Stimulated activated CD8-positive, alpha-beta memory T cell treated with anti-CD3 and anti-CD28 coated beads, Interleukin-15, amount 100 ng/mL, for 24 hours (primary cell): Measurements from ENCODE around the gene KIAA2012.

Experiments
- DNase-seq: peaks from one replicate; pipeline ENCODE4 v3.0.0-alpha.2; 2020; ENCODE audit warnings: low read depth

KIAA2012 gene

DNA sequence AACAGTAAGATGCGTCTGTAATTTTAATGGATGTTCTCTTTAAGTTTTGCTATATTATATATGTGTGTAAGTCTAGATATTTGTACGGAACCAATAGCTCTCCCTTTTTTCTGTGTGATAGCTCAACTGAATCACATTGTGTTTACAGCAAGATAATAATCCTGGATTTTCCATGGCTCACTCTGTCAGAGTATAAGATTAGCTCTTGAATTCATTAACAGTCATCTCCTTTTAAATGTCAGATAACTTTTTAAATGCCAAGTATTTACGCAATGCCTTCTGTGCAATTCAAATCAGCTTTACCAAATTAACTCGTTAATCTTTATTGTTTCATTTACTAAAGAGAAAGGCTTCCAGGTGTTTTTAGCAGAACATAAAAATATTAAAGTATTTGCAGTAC lies 76.9 kb downstream of the KIAA2012 start:
- DNase-seq: no peak

DNA sequence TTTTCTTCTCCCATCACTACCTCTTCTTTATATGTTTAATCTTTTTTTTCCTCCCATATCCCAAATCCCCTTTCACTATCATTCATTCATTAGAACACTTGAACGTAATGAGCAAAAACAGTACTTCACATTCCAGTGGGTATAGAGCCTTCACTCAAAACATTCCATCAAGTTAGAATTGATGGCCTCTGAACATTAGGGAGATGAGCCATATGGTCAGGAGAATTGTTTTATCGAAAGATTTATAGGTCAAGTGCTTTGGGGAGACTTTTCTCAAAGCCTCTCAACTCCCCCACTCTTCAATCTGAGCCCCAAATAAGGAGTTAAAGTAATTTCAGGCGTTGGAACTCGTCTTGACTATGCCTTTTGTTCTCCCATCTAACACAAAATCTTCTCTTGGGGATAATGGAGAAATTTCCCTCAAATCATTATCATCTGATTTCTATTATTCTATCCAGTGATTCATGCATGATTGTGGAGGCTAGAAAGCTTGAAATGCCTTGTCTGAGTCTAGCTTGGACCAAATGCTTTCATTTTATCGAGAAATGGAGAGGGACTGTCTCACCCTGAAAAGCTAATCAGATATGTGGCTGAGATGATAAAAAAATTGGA lies 79.2 kb downstream of the KIAA2012 start:
- DNase-seq: no peak

DNA sequence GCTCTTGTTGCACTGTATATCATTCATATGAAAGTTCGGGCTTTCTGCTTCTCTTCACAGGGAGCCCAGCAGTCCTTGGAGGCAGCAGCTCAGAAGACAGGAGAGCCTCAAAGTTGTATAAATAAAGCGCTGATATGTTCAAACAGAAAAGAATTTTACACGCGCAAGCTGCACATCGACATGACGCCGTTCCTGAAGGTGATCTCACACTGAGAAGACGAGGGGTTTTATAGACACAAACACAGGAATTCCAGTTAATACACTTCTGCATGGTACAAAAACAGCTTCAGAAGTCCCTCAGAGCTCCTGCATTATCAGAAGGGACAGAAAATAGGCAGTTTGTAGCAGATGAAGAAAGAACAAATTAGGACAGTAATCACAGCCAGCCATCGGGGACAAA lies 81.6 kb downstream of the KIAA2012 start:
- no peak for DNase-seq

DNA sequence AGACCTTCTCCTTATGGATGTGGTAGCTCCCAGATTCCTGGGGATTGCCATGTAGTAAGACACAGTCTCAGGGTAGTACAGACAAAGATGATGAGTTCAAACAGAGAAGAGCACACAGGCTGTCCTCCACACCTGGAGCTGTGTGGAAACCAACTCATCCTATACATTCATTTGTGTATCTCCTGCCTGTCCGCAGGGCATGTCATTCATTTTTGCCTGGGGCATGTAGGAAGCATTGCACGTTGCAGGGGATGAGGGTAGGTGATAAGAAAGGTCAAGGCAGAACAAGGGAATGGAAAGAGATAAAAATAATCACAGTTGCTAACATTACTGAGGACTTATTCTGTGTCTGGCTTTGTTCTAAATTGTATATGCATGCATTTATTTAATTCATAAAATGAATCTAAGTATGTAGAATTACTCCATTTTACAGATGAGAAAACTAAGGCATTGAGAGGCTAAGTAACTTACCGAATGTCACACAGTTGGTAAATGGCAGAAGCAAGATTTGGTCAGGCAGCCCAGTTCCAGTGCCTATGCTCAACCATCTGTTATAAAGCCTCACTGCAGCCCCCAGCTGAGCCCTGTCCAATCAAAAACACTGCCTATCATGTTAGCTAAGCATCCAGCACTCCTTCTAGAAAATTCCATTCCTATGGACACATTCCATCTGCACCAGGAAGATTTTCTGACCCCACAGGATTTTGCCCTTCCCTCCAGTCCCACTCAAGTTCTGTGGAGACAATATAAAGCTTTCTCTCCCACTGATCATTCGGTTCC lies 84.3 kb downstream of the KIAA2012 start:
- DNase-seq: no peak

DNA sequence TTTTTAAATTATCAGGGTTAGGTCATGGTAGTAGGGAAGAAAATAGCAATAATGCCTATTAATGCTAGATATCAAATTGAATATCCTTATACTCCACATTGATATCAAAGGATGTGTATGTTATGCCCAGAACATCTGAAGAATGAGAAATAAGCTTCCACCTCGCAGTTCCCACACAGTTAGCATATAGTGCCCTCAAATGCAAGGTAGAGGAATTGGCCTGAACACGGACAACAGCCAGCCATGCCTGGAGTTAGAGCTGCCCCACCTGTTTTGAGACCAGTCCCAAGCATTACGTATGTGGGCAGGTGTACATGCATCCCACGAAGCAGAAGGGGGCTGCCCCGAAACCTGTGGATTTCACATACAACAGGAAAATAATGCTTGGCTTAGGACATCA lies 85.7 kb downstream of the KIAA2012 start:
- DNase-seq: no peak

DNA sequence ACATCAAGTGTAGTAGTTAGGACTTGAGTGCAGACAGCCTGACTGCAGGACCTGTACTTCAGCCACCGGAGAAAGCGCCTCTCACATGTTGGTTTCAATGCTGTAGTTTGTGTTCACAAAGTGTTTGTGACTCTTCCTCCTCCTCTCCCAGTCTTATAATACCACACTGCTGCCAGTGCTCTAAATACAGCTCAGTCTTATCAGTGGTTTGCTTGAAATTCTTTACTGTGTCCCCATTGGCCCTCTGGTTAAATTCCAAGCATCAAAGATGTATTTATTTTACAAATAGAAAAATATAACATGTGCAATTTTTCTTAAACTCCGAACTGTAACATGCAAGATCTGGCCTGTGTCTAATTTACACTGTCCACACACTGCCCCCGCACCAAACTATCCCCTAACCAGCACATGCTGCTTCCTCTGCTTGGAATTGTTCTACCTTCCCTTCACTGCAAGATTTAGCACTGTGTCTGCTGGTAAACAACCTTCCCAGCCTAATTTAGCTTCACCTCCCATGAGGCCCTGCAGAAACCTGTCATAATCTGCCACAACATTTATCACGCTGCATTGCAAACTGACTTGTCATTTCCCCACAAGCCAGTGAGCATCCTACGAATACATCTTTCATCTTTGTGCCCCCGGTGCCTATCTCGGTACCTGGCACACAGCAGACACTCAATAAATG lies 88.2 kb downstream of the KIAA2012 start:
- DNase-seq: no peak

DNA sequence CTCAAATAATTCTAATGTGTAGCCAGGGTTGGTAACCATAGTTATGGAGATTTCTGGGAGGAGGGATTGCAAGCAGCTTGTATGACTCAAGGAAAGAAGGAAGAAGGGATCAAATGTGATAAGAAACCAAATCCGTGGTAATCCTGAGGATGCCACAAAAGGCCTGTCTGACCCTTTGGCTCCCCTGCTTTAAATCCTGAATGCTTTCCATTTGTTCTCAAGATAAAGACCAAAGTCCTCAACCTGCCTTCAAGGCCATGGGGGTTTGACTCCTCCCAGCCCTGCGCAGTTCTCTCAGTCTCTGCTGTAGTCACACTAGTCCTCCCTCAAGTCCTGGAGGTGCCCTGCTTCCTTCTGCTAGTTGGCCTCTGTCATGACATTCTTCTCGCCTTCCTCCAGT lies 91.4 kb downstream of the KIAA2012 start:
- no peak for DNase-seq

DNA sequence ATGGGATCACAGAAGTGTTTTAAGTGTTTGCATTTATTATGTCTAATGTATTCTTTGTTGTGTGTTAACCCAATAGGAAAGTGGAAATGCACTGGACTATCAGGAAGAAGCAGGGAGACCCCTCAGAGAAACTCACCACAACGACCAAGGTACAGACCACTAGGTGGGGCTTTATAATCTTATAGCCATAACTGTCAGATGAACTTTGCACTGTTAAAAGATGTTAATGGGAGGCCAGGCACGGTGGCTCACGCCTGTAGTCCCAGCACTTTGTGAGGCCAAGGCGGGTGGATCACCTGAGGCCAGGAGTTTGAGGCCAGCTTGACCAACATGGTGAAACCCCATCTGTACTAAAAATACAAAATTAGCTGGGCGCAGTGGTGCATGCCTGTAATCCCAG lies 92.2 kb downstream of the KIAA2012 start:
- DNase-seq: no peak

DNA sequence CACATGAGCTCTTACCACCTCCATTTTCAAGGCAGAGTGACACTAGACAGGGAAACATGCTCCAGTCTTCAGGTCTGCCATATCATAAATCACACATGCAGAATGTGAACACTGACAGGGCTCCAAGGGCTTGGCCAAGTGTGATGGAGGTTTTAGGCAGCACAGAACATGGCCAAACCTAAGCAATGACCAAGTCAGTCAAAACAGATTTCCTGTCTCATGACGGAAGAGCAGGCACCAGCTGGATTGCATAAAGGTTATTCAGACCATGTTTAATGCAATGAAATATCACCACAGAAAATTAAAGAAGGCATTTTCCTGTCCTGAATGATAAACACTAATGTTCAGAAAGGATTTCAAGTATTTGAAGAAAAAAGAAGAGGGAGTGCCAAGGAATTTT lies 92.9 kb downstream of the KIAA2012 start:
- no peak for DNase-seq

DNA sequence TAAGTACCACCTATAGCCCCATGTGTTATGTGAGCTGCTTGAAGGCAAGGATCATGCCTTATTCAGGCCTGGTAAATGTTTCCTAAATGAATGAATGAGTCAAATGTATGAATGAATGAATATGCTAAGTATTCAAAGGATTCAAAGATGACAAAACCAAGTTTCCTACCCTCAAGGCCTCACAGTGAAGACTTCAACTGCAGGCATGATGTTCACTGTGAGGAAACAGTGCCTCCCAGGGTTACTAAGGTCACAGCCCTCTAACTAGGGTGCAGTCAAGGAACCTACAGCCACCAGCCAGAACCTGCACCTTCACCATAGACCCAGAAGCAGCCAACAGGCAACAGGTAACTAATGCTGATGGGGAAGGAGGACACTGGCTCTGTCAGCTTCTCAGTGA lies 96.1 kb downstream of the KIAA2012 start:
- no peak for DNase-seq

DNA sequence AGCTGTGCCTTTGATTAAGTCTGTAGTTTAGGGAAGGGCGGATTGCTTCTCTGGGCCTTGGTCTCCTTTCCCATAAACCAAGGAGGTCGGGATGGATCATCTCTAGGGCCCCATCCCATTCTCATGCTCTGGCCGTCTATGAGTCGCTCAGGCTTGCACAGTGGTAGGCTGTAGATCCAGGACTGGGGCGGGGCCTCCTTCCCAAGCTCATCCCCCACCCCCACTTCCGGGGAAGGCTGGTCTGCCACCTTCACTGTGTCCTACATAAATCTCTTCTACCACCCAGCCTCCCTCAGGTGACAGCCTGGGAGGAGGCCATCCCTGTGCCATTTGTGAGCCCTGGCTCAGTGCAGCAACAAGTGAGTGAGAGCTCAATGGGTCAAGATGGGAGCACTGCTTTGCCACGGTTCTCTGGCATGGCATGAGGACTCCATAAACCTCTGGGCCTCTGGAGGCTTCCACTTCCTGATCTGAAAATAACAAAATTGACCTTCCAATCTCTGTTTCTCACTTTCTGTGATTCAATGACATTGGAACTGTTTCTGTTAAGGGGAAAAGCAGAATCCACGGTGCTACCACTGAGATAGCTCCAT lies 96.9 kb downstream of the KIAA2012 start:
- no peak for DNase-seq

DNA sequence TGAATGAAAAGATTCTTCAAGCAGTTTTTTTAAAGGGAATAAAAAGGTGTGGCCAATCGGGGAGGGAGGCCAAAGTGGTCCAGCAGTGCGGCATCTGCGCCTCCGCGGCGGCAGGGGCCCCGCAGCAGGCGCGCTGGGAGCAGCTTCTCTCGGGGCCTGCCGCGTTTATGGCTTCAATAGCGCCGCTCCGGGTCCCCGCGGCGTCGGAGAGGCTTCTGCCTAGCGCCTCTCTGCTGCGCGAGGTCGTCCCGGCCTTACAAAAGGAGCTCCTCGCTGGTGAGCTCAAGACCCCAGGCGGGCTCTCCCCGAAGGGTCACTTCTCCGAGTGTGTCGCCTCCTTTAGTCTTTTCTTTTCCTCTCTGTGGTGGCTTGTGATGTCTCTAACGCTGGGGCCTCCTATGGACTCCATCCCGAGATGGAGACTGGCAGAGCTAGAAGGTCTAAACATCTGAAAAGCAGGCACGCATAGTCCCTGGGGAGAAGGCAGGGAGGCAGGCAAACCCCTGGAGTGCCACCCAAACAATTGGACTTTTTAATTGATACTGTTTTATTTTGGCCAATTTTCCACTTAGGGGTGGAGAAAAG lies 98.3 kb downstream of the KIAA2012 start:
- DNase-seq: no peak

DNA sequence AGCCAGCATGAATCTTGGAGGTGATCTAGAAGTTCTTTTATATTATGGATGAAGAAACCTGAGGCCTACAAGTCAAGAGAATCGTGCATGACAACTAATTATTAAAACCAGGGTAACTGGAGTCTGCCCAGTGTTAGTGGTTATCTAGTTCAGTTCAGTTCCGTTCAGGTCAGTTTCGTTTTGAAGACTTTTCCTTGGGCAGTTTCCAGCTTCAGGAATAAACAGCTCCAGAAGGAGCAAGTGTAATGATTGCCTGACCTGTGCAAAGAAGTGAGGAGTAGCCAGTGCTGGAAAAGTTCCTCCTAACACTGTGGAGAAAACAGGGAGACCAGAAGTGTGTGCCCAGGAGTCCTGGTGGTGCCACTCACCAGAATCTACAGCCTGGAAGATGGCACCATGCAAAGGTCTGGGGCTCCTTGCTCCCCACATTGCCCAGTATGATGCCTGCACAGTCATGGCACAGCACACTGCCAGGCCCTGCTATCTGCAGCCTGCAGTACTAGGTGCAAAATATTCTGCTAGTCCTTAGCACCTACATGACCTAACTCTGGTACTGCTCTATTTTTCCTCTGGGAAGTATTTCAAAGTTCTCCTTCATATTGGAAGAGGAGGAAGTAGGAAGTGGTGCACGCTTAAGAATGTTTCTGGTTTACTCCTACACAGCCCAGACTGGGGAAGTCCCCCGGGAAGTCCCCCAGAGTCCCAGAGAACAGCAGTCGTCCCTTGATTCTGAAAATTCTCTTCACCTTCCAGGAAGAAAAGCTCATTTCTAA lies 99.6 kb downstream of the KIAA2012 start:
- no peak for DNase-seq

DNA sequence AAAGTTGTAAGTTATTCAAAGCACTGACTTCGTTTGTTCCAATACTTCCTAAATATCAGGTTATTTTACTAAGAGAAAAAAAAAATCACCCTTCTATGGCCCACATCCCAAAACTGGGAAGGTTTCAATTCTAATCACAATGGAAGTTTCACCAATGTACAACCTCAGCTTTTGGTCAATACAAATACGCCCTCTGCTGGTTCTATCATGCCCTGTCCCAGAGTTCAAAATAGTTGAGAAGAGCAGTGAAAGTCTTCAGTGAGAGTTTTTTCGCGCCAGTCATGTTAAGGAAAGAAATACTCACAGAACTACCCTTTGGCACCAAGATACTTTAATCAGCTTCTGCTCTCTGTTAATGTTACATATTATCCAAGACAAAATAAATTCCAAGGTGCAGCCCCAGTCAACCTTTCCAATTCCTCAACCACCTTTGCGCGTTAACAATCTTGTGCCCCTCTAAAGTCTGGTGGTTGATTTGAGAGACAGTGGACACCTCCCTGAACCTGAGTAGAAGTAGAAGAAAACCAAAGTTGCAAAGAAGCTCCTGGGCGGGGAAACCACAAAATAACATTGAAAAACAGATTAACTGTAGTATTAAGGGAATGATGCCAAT lies 105.4 kb downstream of the KIAA2012 start:
- no peak for DNase-seq

DNA sequence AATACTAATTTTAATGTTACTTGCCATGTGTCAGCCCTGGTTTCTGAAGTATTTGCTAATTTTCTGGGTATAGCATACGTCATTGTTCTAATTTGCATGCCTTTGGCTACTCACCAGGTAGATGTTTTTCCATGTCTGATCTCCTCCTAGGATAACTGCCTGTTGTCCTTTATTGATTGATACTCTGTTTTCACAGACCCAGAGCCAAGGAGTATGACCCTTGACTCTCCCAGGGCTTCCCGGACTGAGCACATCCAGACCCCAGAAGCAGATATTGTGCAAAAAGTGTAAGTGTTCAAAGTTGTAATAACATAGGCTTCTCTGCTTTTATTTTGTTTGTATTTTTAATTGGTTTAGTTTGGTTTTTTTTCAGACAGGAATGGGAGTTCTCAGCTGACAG lies 111.5 kb downstream of the KIAA2012 start:
- DNase-seq: no peak

DNA sequence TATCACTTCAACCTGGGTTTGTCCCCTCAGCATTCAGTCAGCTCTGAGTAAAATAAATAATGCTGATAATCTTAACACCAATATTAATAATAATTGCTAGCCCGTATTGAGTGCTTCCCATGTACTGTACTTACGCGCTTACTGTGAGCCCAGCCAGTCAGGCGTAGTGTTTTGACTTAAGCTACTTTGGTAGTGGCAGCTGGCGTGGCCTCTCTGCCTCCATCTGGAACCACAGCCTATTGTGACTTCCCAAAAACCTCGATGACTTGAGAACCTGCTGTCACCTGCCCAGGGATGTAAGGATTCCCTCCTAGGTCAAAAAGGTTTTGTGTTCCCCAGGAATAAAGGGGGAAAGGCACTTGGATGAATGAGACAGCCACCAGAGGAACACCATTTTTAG lies 112.1 kb downstream of the KIAA2012 start:
- DNase-seq: no peak

DNA sequence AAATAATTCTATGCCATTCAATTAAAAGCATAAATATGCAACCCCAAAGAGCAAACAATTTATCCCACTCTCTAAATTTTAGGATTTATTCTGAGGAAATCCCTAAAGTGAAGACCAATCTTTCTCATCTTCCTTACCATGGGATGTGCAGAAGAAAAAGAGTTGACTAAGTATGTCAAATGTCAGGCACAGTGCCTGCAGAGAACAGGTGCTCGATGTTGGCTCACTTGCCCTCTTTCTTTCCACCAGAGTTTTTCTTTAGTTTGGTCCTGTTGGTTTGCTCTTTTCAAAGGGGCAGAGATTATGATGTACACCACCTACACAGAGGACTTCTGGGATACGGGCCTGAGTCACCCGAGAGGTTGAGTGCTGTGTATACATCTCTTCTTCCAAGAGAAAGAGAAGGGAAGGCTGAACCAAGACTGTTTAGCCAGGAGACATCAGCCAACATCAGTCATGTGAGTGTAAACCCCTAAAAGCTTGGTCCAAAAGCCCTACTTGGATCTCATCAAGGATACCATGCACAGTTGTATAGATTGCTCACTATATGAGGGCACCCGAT lies 113.7 kb downstream of the KIAA2012 start:
- DNase-seq: no peak

DNA sequence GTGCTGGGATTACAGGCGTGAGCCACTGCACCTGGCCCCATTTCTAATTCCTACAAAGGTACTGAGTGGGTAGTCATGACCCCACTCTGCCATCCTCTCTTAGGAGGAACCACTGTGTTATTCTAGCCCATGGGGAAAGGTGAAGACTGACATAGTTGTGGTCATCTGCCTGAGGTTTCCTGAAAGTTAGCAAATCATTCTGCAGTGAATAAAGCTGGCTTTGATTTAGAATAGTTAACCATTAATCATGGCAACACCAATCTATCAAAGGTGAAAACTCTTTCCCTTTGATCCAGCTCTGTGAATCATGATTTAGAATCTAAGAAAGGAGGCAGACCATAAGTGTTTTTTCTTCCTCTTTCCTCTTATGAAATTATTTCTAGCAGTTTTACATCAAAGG lies 114.5 kb downstream of the KIAA2012 start:
- no peak for DNase-seq

DNA sequence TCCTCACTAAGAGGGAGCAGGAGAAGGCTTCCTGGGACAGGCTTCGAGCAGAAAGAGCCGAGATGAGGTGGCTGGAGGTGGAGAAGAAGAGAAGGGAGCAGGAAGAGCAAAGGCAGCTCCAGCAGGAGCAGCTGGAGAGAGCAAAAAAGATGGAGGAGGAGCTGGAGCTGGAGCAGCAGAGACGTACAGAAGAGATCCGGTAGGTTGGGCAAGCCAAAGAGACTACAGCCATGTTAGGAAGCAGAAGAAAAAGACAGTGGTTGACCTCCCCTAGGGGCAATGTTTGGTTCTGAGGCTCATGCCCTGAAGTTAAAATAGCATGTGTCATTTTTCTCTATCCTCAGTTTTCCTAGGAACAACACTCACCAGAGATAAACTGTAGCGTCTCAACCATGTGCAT lies 120.2 kb downstream of the KIAA2012 start:
- DNase-seq: no peak

DNA sequence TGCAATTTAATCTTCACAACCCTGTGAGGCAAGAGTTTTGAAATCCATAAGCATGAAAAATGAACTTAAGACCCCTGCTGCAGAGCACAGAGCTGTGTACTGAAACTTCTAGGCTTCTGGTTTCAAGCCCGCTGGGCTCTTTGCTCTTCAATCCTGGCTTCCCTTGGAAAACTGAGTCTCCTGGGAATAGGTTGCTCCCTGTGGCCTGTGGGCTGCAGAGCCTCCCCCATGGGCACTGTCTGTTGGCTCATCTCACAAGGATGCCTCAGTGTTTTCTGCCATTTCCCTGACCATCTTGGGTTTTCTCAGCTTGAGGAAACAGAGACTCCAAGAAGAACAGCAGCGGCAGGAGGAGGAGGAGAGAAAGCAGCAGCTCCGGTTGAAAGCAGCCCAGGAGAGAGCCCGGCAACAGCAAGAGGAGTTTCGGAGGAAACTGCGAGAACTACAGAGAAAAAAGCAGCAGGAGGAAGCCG lies 120.9 kb downstream of the KIAA2012 start:
- no peak for DNase-seq

DNA sequence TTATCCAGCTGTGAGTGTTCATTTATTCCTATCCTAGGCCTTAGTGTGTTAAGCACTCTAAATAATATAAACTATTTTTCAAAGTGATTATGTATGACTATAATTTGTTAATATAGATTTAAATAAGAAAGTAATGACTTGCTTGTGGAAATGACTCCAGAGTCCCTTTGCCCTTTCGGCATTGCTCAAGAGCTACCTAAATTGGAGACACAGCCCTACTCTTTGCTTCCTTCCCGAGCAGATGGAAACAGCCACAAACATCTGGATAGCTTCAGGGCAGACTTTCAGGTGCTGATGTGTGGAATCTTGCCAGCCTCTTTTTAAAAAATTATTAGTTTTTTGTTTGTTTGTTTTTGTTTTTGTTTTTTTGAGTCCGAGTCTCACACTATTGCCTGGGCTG lies 121.4 kb downstream of the KIAA2012 start:
- DNase-seq: no peak
